HG03060 (cell line): Measurements from ENCODE around the gene XIRP2.

ENCODE experiments used
- ATAC-seq: cut with Tn5 transposase; IDR thresholded peaks from one replicate; pipeline ENCODE4 v1.9.1; 2021; ENCODE audit warnings: low read depth, moderate number of reproducible peaks; ENCODE audit not compliant: unreplicated experiment

XIRP2 gene

DNA sequence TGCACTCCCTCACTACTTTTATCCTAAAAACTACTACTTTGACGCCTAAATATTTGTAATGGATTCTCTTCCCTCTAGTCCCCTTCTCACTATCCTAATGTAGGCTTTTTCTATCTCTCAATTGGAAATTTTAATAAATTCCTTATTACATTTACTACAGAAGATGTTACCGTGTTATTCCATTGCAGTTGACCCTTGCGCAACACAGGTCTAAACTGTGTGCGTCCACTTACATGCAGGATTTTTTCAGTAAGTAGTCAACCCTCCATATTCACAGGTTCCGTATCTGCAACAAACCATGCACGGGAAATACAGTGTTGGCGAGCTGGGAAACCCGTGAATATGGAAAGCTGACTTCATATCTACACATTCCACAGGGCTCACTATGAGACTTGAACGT is 239.8 kb downstream of the XIRP2 start:
- ATAC-seq, result no peak

DNA sequence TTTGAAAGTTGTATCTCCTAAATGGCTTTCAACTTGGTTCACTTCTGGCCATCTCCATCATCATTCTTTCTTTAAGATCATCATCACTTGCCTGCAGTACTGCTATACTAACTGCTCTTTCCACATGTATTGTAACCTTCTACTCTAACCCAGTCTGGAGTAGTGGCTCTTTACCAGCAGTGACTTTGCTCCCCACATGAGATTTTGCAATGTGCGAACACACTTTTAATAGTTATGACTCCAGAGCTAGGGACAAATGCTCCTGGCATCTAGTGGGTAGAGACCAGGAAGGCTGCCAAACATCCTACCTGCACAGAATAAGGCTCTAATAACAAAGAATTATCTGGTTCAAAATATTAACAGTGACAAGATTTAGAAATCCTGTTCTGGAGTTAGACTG is 243.8 kb downstream of the XIRP2 start:
- no peak for ATAC-seq

DNA sequence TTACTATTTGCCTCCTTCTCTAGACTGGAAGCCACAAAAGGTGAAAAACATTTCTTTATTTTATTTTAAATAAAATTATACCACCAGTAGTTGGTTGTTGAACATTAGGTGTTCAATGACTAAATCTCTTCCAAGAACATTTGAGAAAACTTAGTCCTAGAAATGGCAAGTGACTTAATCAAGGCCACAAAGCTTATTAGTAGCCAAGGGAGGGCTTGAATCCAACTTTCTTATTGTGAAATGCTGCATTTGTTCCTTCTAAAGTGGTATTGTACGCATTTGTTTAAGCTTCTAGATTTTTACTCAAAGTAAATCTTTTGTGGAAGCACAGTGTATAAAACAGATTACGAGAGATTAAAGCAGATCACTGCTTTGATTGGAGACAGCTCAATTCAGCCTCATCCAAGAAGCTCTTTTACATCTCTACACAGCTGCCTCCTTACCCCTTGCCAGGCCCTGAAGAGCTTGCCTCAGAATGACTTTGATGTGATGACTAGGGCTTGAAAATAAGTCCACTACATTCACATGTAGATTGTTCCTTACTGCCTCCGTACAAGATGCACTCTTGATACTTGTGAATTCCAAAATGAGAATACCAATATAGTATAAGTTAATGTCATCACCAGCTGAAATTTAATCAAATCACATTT is 244.8 kb downstream of the XIRP2 start:
- no peak for ATAC-seq

DNA sequence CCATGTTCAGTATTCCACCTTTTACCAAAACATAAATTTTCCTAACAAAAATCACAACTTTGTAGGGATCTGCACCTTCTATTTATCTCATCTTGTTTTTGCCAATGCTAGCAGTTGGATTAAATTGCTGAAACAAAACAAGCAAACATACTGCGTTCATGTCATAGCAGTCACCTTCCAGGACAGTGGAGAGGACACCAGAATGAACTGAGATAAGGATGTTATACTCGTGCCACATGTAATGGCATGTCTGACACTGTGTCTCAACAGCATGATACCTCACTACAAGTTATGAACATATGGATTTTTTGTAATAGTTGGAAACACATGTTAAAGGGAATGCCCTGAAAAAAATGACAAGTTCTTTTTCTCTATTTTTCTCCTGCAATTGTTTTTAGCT is 245.3 kb downstream of the XIRP2 start:
- ATAC-seq, result no peak

DNA sequence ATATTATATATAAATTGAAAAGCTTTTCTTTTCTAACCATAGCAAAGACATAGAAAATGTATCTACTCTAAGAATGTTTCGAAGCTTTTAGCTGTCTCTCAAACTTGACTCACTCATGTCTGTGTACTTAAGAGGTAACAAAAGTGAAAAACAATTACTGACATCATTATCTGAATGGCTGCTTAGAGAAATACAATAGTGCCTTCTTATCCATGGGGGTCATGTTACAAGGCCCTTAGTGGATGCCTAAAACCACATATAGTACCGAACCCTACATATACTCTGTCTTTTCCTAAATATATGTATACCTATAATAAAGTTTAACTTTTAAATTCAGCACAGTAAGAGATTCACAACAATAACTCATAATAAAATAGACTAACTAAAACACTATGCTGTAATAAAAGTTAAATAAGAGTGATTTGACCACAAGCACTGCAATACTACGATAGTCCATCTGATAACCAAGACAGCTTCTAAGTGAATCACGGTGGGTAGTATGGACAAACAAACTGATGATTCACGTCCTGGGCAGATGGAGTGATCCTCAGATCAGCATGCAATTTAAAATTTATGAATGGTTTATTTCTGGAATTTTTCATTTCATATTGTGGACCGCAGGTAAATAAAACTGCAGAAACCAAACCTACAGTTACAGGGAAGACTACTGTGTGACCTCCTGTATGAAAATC is 246.2 kb downstream of the XIRP2 start:
- ATAC-seq, result no peak

DNA sequence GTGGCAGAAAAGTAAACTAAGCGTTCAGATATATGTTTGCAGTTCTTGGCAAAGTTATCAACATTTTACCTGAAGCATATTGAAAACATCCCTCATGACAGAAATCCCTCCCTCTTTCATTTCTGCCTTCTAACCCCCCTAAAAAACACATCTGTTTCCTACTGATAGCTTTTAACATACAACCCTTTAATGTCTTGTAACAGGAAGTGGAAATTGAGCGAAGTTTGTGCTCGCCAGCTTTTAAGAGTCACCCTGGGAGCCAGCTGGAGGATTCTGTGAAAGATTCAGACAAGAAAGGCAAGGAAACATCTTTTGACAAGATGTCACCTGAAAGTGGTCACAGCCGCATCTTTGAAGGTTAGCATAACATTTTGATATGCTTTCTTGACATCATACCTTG is 247.4 kb downstream of the XIRP2 start:
- ATAC-seq, result no peak

DNA sequence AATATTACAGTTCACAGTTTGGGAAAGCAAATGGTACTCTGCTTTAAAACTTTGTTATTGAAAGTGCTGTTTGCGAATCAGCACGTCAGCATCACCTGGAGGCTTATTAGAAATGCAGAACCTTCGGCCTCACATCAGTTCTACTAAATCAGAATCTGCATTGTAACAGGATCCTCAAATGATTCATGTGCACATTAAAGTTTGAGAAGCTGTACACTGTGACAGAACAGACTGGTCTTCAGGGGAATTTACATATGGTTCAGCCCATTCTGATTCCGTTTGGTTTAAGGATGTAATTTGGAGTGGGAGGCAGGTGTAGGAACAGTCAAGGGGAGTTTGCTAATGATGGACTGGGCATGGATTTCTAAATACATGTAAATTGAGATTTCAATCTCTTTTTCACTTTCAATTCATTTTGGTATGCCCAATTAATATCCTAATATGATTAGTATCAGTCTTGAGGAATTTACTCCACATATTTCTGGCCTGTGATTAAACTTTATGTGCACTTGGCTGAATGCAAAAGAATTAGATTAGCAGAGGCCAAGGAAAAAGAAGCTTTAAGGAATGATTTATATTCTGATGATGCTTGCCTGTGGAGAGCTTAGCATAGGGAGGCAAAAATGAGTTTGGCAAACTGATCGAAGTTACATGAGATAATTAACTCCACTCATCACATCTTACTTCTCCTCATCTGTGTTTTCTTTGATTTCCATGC is 248.8 kb downstream of the XIRP2 start:
- ATAC-seq, result no peak

DNA sequence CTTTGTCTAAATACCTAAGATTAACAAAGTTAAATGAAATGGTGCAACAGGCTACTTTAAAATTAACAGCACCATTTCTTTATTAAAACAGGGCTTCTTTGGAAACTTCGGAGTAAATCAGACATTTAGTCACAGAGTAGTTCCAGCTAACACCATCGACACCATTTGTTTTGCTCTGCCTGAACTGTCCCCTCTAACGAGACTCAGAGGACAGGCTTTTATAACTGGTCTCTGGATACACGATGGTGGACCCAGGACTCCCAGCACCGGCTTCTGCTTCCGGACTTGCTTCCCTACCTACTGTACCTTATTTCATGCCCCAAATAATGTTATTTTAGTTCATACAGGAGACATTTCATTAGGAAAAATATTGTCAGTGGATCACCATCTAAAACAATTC is 252.1 kb downstream of the XIRP2 start:
- no peak for ATAC-seq

DNA sequence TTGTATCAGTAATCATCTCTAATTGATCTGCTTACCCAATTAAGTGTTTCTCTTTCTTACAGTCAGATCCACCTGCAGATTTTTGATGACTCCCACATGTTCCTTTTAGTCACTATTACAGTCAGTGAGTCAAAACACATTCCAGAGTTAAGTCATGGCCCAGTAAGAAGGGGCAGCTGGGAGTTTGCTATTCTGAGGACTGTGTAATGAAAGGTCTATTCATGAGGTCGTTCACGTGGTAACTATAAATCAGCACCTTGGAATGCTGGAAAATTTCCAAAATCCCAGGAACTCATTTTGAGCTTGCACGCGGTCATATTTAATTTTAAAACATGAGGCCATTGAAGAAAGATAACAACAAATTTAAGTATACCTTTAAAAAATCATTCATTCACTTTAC is 252.5 kb downstream of the XIRP2 start:
- no peak for ATAC-seq

DNA sequence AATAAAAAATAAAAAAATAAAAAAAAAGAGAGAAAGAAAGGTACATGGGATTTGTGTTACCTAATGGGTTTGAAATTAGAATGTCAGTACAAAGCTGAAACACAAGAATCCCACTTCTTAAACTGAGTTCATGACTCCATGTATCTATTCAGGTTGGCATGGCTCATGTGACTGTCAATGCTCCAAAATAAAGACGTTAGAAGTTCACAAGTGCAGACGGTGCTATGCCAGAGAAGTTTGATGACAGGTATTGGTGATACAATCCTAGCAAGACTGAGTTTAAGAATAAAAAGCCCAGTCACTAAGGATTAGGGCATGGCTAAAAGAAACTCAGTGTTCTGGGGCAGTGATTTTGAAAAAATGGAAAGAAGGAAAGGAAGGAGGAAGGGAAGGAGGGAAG is 254.3 kb downstream of the XIRP2 start:
- no peak for ATAC-seq

DNA sequence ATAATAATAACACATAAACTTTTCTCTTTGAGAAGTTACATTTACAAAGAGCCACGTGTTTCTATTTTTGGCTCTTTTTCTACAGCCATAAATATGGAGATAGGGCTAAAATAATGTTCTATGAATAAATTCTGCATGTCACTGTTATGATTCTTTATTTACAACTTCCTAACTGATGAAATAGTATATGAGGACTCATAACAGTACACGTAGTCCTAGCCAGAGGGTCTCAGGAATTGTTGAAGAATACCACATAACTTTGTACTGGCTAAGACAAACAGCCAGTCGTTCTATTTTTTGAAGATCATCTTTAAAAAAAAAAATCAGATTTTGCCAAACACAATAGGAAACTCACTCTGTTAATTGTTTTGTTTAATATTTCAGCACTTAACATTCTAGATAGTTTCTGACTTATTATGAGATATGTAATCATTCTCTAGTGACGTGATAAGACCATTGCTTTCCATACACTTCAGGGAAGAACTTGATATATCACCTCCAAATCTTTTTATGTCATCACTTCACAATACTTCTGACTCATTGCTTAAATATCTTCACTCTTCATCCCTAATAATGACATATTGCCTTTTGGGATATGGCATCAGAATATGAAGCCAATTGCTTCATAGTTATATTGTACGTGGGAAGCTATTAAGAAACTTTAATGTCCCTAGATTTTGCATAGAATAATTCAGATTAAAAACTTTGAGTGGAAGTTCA is 256.1 kb downstream of the XIRP2 start:
- ATAC-seq, result no peak

DNA sequence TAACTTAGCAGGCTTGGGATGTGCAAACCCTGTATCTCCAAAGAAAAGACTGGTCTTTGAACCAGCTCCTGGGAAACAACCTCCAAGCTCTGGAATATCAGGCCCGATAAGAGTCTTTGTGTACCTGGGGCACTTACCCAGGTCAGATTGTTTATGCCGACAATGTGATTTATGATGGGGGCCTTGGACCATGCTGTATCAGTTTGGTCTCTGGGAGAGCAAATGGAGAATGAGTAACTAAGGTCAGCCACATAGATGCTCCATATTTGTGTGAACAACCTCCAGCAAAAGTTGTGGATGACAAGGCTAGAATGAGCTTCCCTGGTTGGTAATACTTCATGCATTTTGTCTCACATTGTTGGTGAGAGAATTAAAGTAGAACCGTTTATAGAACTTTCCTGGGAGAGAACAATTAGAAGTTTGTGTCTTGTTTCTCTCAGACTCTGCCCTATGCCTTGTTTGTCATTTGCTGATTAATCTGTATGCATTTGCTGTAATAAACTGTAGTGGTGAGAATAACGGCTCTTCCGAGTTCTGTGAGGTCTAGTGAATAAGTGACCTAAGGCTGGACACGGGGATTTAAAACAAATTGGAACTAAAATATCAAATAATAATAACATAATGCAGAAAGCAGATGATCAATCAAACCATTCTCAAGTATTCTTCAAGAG is 259.1 kb downstream of the XIRP2 start:
- ATAC-seq, result no peak

DNA sequence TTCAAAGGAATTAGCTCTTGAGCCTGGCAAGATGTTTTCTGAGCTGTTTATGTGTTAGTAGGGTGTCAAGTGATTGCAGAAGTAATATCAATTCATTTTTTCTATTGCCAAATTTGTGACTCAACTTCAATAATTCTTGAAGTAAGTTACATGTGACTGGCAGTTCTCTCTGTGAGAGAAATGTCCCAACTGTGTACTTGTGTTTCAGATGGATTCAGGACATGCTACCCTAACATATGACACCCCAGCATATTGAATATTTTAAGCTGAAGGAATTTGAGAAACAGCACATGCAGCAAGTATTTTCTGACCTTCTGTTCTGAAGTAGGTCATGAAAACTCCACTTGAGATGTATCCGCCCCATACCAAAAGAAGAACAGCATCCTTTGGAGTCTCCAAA is 263.6 kb downstream of the XIRP2 start:
- no peak for ATAC-seq

DNA sequence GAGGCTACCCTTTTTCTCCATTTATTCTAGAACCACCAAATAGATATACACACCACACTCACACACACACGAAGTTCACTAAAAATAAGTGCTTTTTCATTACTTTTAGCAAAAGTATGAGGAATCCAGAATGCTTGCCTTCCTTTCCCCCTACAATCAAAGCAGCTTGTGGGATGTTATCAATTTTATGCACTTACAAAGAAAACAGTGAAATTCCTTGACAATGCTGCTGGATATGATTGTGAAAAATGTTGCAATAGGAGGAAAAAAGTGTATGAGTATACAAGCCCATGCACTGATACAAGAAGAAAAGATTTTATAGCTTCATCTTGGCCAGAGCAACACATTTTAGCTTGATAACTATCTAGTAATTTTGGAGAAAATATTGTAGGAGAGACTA is 269.2 kb downstream of the XIRP2 start:
- ATAC-seq, result no peak

DNA sequence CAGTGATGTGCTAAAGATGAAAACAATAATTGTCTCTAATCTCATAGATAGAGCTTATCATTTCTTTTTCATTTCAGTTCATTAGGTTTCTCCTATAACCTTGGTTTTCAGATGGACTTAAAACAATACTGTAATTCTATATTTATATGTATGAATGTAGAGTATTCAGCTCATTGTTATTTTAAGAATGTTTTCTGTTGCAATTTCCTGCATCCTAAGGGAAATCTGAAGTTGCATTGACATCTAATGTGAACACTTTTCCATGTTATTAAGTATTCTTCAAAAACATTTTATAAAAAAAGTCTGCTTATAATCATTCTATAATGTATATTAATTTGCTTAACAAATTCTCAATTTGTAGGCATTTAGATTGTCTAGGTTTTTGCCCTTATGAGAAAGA is 288.9 kb downstream of the XIRP2 start:
- ATAC-seq, result no peak

DNA sequence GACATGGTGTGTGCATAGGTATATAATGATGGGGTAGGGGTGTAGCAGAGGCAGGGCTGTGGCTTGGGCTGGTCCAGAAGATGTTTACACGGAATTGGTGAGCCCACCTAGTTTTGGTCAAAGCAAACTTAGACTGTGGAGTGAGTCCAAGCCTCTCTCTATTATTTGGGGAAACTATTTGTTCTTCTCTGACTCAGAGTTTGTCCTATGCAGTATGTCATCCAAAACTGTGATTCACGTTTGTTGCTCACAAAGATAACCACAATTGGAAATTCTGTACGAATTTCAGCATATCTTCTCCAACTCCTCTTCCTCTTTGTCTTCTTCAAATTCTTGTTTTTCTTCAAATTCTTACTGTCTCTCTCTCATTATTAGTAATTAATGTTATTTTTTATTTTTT is 292.9 kb downstream of the XIRP2 start:
- no peak for ATAC-seq

DNA sequence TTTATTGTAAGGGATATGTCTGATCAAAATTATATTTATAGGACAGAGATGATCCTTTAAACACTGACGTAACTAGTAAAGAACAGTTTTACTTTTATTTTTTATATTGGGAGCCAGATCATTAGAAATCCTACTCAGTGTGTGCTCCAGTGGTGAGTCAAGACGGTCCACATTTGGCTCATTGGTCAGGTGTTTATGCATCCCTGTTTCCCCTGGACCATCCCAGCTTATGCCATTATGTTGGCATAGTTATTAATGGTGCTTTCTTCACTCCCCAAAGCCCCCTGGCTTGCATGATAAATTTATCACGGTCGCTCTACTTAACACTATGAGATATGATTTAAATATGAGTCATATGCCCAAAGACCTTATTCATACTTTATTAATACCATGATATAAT is 293.4 kb downstream of the XIRP2 start:
- no peak for ATAC-seq

DNA sequence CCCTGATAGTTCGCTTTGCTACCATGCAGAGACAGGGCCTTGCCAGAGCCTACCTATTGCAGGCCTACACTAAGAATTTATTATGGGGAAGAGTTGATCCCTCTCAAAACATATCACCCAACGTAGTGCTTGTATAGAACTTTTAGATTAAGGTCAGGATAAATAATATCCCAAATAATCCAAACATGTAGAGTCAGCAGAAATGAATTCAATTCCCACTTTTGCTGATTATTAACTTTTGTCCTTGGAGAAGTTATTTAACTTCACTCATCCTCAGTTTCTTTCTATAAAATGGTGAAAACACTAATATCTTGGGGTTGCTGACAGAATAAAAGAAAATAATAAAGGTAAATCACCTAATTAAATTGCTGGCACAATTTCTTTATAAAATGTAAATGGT is 294.1 kb downstream of the XIRP2 start:
- no peak for ATAC-seq

DNA sequence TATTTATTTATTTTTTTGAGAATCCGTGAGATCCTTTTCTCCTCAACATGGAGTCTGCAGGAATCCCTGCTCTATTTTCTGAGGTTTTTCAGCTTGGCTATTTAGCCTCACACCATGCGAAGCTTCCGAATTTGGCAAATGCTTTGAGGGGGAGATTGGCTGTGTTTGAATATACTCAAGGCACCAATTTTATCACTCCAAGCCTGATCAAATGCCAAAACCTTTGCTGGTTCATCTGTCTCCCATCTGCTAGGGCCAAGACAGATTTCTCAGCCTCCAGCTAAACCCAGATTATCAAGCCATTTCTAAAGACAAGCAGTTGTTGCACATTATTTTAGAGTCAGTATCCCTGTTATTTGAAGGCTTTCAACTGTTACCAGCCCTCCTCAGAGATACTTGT is 295.7 kb downstream of the XIRP2 start:
- ATAC-seq, result no peak

DNA sequence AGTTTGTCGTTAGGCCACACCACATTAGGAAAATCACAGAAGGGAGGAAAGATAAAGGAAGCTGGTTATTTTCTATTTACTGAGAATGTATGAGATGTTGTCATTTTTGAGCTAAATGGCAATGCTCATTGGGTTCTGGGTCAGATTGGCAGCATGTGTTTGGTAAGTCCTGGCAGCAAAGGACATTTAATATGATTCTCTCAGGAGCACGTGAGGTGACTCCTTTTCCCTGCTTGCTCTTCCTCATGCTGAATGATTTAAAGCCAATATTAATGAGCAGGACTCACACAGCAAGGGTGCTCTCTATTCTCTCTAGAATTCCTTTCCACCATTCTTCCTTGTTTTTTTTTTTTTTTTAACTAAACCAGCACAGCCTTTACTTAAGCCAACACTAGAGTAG is 298.2 kb downstream of the XIRP2 start:
- no peak for ATAC-seq
